GM10266 (cell line): ENCODE data around the gene DPF3.

ENCODE experiments used
- DNase-seq: peaks from one replicate; pipeline ENCODE4 v3.0.0; 2012; ENCODE audit errors: extremely low spot score
- CTCF ChIP-seq: IDR thresholded peaks from 2 replicates; pipeline ENCODE4 v1.5.1; 2012; ENCODE audit warnings: mild to moderate bottlenecking, low read depth; ENCODE audit not compliant: control insufficient read depth, insufficient read depth; ENCODE audit errors: missing control alignments

The DPF3 gene

GRCh38 chr14:72664651-72665050 is 229.2 kb downstream of the DPF3 start:
- no peak for TF ChIP-seq CTCF
- no peak for DNase-seq

- TF ChIP-seq CTCF: no peak
- no peak for DNase-seq
Measured at GRCh38 chr14:72663956-72664650, 229.8 kb downstream of the DPF3 start.

GRCh38 chr14:72663076-72663487 is 230.8 kb downstream of the DPF3 start:
- TF ChIP-seq CTCF: no peak
- no peak for DNase-seq

GRCh38 chr14:72662214-72662613 is 231.7 kb downstream of the DPF3 start:
- no peak for TF ChIP-seq CTCF

GRCh38 chr14:72657214-72657921 is 236.5 kb downstream of the DPF3 start:
- no peak for TF ChIP-seq CTCF
- no peak for DNase-seq

More at GRCh38 chr14:72662214-72662613, 231.7 kb downstream of the DPF3 start:
- DNase-seq: no peak

- TF ChIP-seq CTCF: no peak
- no peak for DNase-seq
Measured at GRCh38 chr14:72653026-72653425, 240.9 kb downstream of the DPF3 start.

- TF ChIP-seq CTCF: no peak
- DNase-seq: no peak
Measured at GRCh38 chr14:72652179-72652578, 241.7 kb downstream of the DPF3 start.
